ENCODE data around the gene TCP11L2. TPM values are rescaled to one million over a fixed set of nuclear protein-coding genes. Genes with fewer than 3 reads are reported as not detected.
"Not testable (repeated sequence)": the region's sequence is repeated elsewhere in the genome, so short reads cannot be mapped to it uniquely, and the experiment has no call there.

Gene TCP11L2
- total RNA-seq, 1 donor from 2014 or later = 104 TPM

DNA sequence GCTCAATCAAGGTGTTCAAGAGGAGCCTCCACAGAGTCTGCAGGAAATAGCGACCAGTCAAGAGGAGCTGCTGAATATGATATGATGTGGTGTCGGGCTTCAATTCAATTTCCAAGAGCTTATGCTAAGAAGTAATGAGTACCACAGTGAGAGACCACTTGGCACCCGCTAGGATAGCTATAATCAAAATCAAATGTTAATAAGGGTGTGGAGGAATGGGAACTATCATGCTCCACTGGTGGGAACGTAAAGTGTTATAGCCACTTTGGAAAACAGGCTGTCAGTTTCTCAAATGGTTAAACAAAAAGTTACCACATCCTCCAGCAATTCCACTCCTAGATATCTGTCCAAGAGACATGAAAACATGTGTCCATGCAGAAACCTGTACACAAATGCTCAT is 61.7 kb downstream of the TCP11L2 start:
- ATAC-seq = no peak
- DNase-seq = no peak
- intact Hi-C loops (cut with micrococcal nuclease) = no loop called here

DNA sequence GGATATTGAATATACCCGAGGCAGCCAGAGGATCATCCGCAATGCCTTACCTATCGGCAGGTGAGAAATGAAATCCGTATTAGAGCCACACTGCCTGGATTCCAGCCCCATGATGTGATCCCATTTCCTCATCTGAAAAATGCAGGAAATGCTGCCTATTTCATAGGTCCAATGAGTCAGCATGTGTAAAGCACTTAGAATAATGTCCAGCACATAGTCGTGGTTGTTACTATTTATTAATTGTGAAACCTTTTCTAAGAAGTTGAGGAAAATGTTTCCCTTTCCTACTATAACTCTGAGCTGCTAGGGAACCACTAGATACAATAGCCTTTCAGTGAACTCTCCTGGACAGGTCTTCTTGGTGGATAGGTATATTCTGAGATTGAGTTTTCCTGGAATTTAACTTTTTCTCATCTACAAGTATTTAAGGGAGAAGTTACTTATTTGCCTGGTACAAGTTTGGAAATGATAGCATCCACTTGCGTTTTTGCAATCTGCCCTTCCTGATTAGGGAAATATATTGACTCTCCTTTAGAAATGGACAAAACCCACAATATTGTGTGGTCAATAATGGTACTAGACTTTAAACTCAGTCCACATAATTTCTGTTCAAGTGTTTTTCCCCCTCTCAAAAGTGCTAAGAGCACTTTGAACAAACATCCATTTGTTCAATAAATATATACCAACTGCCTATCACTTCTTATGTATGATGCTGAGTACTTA is 67.3 kb downstream of the TCP11L2 start:
- DNase-seq (no peak), ATAC-seq (no peak)
- intact Hi-C loops (cut with micrococcal nuclease) = no loop called here

DNA sequence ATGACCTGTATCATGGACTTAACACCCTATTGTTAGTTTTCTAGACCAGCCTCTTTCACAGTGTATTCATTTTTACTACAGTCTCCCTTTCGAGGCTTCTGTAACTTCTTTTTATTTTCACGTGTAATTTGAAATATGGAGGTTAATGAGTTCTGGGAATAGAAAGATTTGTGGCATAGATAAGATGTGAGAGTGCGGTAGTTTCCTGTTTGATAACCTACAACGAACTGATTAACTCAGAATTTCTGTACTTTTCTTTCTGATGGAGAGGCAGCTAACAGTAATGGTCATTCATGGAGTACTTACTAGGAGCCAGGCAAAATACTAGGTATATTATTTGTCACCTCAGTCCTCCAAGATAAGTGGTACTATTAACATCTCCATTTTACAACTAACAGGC is 76.3 kb downstream of the TCP11L2 start:
- ATAC-seq = no peak
- DNase-seq = no peak
- intact Hi-C loops (cut with micrococcal nuclease) = no loop called here

DNA sequence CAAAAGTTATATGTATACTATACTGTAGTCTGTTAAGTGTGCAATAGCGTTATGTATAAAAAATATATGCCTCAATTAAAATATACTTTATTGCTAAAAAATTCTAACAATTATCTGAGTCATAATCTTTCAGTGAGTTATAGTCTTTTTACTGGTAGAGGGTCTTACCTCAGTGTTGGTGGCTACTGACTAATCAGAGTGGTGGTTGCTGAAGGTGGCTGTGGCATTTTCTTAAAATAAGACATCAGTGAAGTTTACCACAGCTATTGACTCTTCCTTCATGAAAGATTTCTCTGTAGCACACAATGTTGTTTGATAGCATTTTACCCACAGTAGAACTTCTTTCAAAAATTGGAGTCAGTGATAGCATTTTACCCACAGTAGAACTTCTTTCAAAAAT is 78.4 kb downstream of the TCP11L2 start:
- DNase-seq (no peak), ATAC-seq (no peak)
- intact Hi-C loops (cut with micrococcal nuclease) = no loop called here

DNA sequence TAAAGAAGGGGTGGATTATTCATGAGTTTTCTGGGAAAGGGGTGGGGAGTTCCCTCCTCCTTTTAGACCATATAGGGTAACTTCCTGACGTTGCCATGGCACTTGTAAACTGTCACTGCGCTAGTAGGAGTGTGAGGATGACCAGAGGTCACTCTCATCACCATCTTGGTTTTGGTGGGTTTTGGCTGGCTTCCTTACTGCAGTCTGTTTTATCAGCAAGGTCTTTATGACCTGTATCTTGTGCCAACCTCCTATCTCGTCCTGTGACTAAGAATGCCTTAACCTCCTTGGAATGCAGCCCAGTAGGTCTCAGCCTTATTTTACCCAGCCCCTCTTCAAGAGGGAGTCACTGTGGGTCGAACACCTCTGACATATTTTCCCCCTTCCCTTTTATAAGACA is 79.3 kb downstream of the TCP11L2 start:
- ATAC-seq; intact Hi-C loops (cut with micrococcal nuclease); DNase-seq: not testable (repeated sequence)

DNA sequence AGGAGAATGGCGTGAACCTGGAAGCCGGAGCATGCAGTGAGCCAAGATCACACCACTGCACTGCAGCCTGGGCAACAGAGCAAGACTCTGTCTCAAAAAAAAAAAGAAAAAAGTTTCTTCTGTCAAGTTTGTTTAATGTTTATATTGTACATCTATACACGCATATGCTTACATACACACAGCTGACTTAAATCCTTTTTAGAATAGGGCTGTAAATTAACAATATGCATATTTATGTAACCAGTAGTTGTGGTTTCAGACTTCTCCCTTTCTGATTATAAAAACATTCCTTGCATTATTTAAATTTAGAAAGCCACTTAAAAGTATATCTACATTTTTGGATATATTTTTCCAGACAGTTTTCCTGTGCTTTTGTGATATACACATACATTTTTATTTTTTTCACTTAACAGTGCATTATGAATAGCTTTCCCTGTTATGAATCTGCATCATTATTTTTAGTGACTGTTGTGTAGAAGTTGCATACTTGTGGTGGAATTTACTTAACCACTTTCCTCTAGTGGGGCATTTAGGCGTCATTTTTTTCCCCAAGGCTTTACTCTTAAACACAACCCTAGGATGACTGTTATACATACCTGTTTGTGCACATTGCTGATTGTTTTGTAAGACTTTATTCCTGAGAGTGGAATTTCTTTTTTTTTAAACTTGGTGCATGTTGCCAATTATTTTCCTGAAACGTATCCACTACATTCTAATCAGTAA is 84.4 kb downstream of the TCP11L2 start:
- intact Hi-C loops (cut with micrococcal nuclease) = loop anchor here (2.0 kb wide), 1 partner anchor 532 kb away; no protein-coding TSS in a partner anchor

DNA sequence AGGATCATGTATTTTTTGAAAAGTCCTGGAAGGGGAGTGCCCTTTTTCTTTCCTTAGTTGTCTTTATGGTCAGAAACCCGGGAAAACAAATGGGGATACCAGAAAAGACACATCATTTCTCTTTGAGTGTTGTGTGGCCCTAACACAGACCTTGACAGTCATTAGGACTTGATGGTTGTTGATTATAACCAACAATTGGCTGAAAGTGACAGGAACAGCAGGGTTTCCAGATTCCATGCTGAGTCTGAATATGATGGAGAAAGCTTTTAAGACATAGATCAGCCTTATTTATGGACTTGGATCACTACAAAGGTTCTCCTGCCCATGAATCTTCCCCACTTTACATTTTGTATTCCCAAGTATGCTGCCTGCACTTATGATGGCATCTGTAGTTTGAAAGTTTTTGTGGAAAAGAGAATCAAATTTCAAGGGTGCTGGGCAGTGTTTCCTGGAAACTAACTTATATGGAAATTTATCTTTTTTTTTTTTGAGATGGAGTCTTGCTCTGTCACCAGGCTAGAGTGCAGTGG is 85.4 kb downstream of the TCP11L2 start:
- DNase-seq = no peak
- intact Hi-C loops (cut with micrococcal nuclease) = loop anchor here (2.0 kb wide), 1 partner anchor 531 kb away; no protein-coding TSS in a partner anchor
- ATAC-seq = no peak

More for the DNA sequence above, 84.4 kb downstream of the TCP11L2 start:
- no peak for DNase-seq
- no peak for ATAC-seq

DNA sequence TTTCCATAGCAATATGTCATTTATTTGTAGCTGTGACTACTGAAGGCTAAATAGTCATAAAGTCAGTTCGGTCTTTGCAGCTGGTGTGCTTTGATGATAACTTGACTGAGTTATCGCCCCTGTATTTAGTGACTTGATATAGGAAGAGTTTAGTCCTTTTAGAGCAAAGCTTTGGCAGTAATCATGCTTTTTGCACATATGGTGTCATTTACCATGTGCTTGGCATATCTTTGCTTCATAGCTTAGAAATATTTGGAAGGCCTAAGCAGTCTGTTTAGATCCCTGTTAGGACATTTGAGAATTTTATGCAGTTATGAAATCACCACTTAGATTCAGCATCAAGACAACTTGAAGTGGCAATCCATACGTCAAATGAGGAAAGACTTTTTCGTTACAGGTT is 86.6 kb downstream of the TCP11L2 start:
- DNase-seq (no peak), ATAC-seq (no peak)
- intact Hi-C loops (cut with micrococcal nuclease) = no loop called here

DNA sequence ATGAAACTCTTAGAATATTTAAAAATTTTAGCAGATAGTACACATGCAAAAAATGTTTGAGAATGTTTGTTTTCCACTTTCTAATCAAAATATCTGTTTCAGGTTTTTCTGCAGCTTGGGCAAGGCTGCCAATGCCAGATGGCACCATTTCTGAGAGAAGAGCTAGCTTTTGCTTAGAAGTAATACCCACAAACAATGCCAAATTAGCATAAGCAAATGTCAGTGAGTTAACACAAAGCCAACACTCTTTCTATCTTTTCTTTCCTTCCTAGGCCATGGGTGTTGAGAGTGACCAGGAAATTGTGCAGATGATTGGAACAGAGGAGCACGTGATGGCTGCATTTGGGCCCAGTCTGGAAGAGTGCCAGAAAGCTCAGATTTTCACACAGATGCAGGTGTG is 90.2 kb downstream of the TCP11L2 start:
- DNase-seq = no peak
- ATAC-seq = no peak
- intact Hi-C loops (cut with micrococcal nuclease) = no loop called here

Other genes starting within 250 kb of the TCP11L2 start
- gene NUAK1, start 163.8 kb upstream of the TCP11L2 start, total RNA-seq = 38.8 TPM
- 37.5 TPM for gene CKAP4, start 54.7 kb upstream of the TCP11L2 start, total RNA-seq
- 7.5 TPM for gene POLR3B, start 55.0 kb downstream of the TCP11L2 start, total RNA-seq